Measurements from ENCODE around the gene ELF4. TPM values are rescaled to one million over a fixed set of nuclear protein-coding genes. Genes with fewer than 3 reads are reported as not detected.

ELF4 gene
- total RNA-seq, 1 donor from 2014 or later = 50.6 TPM

- intact Hi-C loops (cut with micrococcal nuclease) = no loop called here
Measured at GRCh38 chrX:130055103-130055502, 55.2 kb downstream of the ELF4 start.

DNA sequence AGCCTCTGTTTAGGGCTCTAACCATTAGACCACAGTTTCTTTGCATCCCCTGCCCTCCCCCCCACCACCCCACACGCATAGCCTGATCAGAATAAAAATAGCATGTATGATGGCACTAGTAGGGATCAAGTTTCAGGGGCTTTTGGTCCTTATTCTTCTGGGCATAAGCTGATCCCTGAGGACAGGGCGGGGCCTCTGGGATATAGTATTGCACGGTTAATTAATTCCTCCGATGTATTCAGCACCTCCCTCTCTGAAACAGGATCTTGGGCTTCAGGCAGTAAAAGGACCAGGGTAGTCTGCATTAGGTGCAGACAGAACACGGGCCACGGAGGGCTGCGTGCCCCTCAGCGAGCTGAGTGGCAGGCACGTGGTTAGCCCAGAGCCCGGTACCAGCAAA, 57.1 kb downstream of the ELF4 start:
- intact Hi-C loops (cut with micrococcal nuclease) = no loop called here

GRCh38 chrX:130051176-130051845, 59.0 kb downstream of the ELF4 start:
- intact Hi-C loops (cut with micrococcal nuclease) = no loop called here

DNA sequence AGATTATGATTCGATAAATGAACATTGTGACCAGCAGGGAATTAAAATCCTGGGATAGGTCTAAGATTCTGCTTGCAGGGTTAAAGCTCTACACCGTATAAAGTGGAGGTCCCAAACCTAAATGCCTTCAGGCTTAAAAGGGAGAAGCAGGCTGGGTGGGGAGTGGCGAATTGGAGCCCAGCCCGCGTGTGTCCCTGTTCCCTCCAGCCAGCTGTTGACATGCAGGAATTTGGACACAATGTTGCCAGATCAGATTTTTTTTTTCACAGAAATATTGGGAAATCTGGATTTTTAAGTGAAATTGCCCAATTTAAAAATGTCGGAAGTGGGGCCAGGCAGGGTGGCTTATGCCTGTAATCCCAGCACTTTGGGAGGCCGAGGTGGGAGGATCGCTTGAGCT, 60.5 kb downstream of the ELF4 start:
- intact Hi-C loops (cut with micrococcal nuclease) = no loop called here

DNA sequence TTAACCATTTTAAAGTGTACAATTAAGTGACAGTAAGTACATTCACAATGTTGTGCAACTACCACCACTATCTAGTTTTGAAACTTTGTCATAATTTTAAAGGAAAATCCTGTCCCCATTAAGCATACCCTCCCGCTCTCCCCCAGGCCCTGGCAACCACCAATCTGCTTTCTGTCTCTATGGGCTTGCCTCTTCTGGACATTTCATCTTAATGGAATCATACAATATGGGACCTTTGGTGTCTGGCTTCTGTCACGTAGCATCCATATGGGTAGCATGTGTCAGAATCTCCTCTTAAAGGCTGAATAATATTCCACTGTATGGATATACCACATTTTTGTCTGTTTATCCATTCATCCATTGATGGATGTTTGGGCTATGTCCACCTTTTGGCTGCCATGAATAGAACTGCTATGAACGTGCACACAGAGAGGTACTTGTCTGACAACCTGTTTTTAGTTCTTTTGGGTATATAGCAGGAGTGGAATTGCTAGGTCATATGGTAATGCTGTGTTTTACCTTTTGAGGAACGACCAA, 61.5 kb downstream of the ELF4 start:
- intact Hi-C loops (cut with micrococcal nuclease) = no loop called here

DNA sequence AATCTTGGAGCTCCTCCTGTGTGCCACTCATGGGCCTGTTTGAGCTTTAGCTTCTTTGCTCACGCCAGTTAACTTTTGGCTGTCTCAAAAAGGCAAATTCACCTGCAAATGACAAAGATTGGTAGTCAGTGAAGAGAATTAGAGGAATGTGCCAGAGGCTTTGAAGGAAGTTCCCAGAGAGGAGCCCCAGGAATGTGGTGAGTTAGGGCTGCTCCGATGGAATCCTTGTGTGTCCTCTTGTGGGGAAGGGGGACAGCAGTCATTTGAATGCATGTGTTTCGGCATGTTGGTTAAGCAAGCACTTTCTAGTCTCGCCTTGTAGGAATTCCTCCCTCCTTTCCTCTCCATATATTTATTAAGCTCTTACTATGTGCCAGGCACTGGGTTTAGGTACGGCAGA, 62.9 kb downstream of the ELF4 start:
- intact Hi-C loops (cut with micrococcal nuclease) = no loop called here

DNA sequence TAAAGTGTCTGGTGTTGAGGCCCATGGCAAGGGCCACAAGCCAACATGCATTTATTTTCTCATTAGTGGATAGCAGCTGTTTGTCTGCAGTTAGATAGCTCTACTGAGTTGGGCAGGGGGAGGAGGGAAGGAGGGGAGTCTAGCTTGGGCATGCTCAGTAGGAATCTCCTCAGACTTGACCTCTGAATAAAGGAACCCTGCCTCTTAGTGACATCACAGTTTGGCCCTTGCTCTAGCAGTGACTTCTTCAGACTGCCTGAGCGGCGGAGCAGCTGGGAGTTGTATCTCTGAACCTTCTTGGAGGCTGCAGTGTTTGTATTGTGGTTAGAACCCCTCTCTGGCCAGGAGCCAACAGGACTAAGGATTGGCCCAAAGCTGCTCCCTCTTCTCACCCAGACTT, 70.5 kb downstream of the ELF4 start:
- intact Hi-C loops (cut with micrococcal nuclease) = no loop called here

DNA sequence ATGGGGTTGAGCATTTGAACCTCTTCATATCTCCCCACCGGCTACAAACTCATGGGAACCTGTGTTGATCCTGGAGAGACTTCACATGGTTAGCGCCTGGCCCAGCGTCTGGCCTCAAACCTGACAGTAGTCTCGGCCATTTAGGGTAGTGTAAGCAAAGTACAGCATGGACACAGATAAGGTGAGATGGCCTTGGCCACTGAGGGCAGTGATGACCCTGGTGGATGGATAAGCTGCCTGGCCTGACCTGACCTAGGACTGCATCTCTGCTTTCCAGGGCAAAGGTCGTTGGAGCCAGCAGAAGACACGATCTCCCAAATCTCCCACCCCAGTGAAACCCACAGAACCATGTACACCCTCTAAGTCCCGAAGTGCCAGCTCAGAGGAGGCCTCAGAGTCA, 76.1 kb downstream of the ELF4 start:
- intact Hi-C loops (cut with micrococcal nuclease) = no loop called here

DNA sequence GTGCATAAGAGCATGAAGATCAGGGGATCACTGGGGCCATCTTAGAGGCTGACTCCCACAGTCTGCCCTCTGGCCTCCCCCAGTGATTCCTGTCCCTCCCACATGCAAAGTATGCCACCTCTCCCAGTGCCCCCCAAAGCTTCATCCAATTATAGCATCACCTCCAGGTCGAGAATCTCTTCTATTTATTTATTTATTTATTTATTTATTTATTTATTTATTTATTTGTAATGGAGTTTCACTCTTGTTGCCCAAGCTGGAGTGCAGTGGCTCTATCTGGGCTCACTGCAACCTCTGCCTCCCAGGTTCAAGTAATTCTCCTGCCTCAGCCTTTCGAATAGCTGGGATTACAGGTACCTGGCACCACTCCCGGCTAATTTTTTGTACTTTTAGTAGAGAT, 77.7 kb downstream of the ELF4 start:
- intact Hi-C loops (cut with micrococcal nuclease) = no loop called here

DNA sequence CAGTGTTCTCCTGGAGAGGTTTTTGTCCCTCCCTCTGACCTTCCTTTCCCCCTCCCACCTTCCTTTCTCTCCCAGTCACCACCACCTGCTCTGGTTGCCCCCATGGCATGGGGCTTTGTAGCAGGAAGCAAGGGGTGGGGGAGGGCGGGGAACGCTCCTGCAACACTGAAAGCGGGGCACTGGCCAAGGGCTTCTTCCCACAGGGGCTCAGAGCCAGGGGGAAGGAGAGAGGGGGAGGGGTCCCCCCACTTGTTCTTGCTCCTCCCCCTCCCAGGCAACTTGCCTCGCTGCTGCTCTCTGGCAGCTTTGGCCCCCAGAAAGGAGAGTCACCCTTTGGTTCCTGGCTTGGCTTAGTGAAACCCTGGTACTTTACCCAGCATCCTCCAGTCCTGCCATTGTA, 79.5 kb downstream of the ELF4 start:
- intact Hi-C loops (cut with micrococcal nuclease) = no loop called here

- intact Hi-C loops (cut with micrococcal nuclease) = loop anchor here (1.0 to 10.0 kb wide), 2 partner anchors 103 to 423 kb away; no protein-coding TSS in a partner anchor
Measured at GRCh38 chrX:130028196-130028595, 82.1 kb downstream of the ELF4 start.

- intact Hi-C loops (cut with micrococcal nuclease) = loop anchor here (10.0 kb wide), 1 partner anchor 423 kb away; no protein-coding TSS in a partner anchor
Measured at GRCh38 chrX:130027569-130027968, 82.7 kb downstream of the ELF4 start.

DNA sequence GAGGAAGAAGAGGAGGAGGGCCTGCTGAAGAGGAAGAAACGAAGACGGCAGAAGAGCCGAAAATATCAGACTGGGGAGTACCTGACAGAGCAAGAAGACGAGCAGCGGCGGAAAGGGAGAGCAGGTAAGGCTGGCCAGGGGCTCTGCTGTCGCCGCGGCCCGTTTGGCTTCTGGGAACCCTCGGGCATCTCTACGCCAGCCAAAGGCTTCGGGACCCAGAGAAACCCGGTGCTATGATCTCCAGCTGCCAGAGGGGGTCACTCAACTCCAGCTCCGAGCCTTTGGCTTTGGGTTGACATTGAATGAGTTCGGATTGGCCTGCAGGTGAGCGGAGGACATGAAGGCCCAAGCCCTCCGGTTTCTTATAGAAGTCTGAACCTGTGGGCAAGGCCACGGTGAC, 85.0 kb downstream of the ELF4 start:
- intact Hi-C loops (cut with micrococcal nuclease) = loop anchor here (10.0 kb wide), 1 partner anchor 420 kb away; no protein-coding TSS in a partner anchor

GRCh38 chrX:130024127-130024526, 86.2 kb downstream of the ELF4 start:
- intact Hi-C loops (cut with micrococcal nuclease) = loop anchor here (1.0 to 10.0 kb wide), 4 partner anchors 38 to 419 kb away; partner anchors contain the start of gene BCORL1

- intact Hi-C loops (cut with micrococcal nuclease) = loop anchor here (5.0 to 10.0 kb wide), 2 partner anchors 42 to 416 kb away; no protein-coding TSS in a partner anchor
Measured at GRCh38 chrX:130020661-130021324, 89.5 kb downstream of the ELF4 start.

GRCh38 chrX:130018143-130018542, 92.2 kb downstream of the ELF4 start:
- intact Hi-C loops (cut with micrococcal nuclease) = no loop called here

GRCh38 chrX:130015181-130015580, 95.1 kb downstream of the ELF4 start:
- intact Hi-C loops (cut with micrococcal nuclease) = no loop called here

Other genes starting within 250 kb of the ELF4 start
- 31.3 and 31.5 TPM in 2 replicates for gene UTP14A, start 204.3 kb downstream of the ELF4 start, total RNA-seq
- 7.4 and 8.8 TPM in 2 replicates for gene BCORL1, start 127.9 kb downstream of the ELF4 start, total RNA-seq
- gene AIFM1, start 55.3 kb upstream of the ELF4 start, total RNA-seq = 42.6 and 44.2 TPM in 2 replicates
- gene RAB33A, start 61.5 kb upstream of the ELF4 start, total RNA-seq = 24.9 and 27.7 TPM in 2 replicates
- 5.2 and 5.7 TPM in 2 replicates for gene ZNF280C, start 158.4 kb upstream of the ELF4 start, total RNA-seq
- gene SLC25A14, start 229.4 kb upstream of the ELF4 start, total RNA-seq = 12.2 and 13.2 TPM in 2 replicates